Cardiac septum (tissue), 1 donor: ENCODE measurements around the gene KTN1. TPM values are rescaled to one million over a fixed set of nuclear protein-coding genes. Genes with fewer than 3 reads are reported as not detected.

ENCODE experiments used
- DNase-seq: peaks from one replicate; pipeline ENCODE4 v3.0.0-alpha.2; 2020; ENCODE audit warnings: low spot score
- intact Hi-C: fragments of 100-400 bp; cut with DNase I; formaldehyde crosslinking; loops from one replicate; pipeline ENCODE4 v1.14.0; 2022
- total RNA-seq: library from RNA; stranded (reverse); fragmentation: NEBNext Ultra II Directional; extraction: Animal tissue kit (Norgen Biotek cat#: 25700); gene quantifications from one replicate; pipeline ENCODE4 v1.2.1, GENCODE V29; 2021
- donor health status: DM: no; HTN: no; CAD: no.

Gene KTN1
- total RNA-seq, 1 donor from 2014 or later = 247 TPM

GRCh38 chr14:55730592-55731310 is 150.7 kb downstream of the KTN1 start:
- intact Hi-C loops = no loop called here
- DNase-seq = no peak

GRCh38 chr14:55731311-55731872 is 151.4 kb downstream of the KTN1 start:
- DNase-seq = no peak
- intact Hi-C loops = no loop called here

GRCh38 chr14:55731881-55732498 is 152.0 kb downstream of the KTN1 start:
- intact Hi-C loops = no loop called here
- DNase-seq = no peak

GRCh38 chr14:55733599-55733998 is 153.6 kb downstream of the KTN1 start:
- intact Hi-C loops = no loop called here

More at GRCh38 chr14:55733599-55733998, 153.6 kb downstream of the KTN1 start:
- no peak for DNase-seq

Other genes starting within 250 kb of the KTN1 start
- 12.5 TPM for gene ATG14, start 168.4 kb upstream of the KTN1 start, total RNA-seq
- gene TBPL2, start 139.6 kb upstream of the KTN1 start, total RNA-seq = not detected